Activated T-cell treated with anti-CD3 and anti-CD28 coated beads for 1 hour (primary cell): ENCODE data around the gene MYO1B.

Experiments
- DNase-seq: peaks from one replicate; pipeline ENCODE4 v3.0.0-alpha.2; 2020; ENCODE audit warnings: low read depth

The MYO1B gene

GRCh38 chr2:191262436-191262835 is 17.2 kb downstream of the MYO1B start:
- no peak for DNase-seq

- no peak for DNase-seq
Observed at GRCh38 chr2:191263050-191263449, 17.8 kb downstream of the MYO1B start.

- no peak for DNase-seq
Observed at GRCh38 chr2:191264647-191265081, 19.5 kb downstream of the MYO1B start.

GRCh38 chr2:191265311-191266170 is 20.3 kb downstream of the MYO1B start:
- DNase-seq: no peak

GRCh38 chr2:191266201-191266600 is 21.0 kb downstream of the MYO1B start:
- no peak for DNase-seq

GRCh38 chr2:191268596-191268995 is 23.4 kb downstream of the MYO1B start:
- DNase-seq: no peak

- no peak for DNase-seq
Observed at GRCh38 chr2:191270306-191271161, 25.3 kb downstream of the MYO1B start.

GRCh38 chr2:191272064-191272463 is 26.9 kb downstream of the MYO1B start:
- no peak for DNase-seq

- DNase-seq: no peak
Observed at GRCh38 chr2:191274413-191274815, 29.2 kb downstream of the MYO1B start.

- no peak for DNase-seq
Observed at GRCh38 chr2:191276792-191277465, 31.7 kb downstream of the MYO1B start.

- DNase-seq: no peak
Observed at GRCh38 chr2:191280290-191280689, 35.1 kb downstream of the MYO1B start.

GRCh38 chr2:191280834-191281756 is 35.9 kb downstream of the MYO1B start:
- no peak for DNase-seq

GRCh38 chr2:191285252-191285651 is 40.0 kb downstream of the MYO1B start:
- DNase-seq: no peak

GRCh38 chr2:191287820-191288219 is 42.6 kb downstream of the MYO1B start:
- no peak for DNase-seq

- no peak for DNase-seq
Observed at GRCh38 chr2:191289049-191289448, 43.8 kb downstream of the MYO1B start.

GRCh38 chr2:191291471-191291870 is 46.3 kb downstream of the MYO1B start:
- no peak for DNase-seq

- DNase-seq: no peak
Observed at GRCh38 chr2:191292869-191293268, 47.7 kb downstream of the MYO1B start.

GRCh38 chr2:191295088-191295487 is 49.9 kb downstream of the MYO1B start:
- DNase-seq: no peak

GRCh38 chr2:191296083-191297006 is 51.1 kb downstream of the MYO1B start:
- no peak for DNase-seq

- no peak for DNase-seq
Observed at GRCh38 chr2:191297033-191297432, 51.8 kb downstream of the MYO1B start.
